Stimulated activated CD8-positive, alpha-beta memory T cell treated with anti-CD3 and anti-CD28 coated beads, Interleukin-15, amount 100 ng/mL, for 24 hours (primary cell): ENCODE results near the gene HSPA12B.
"Not testable (repeated sequence)": the region's sequence is repeated elsewhere in the genome, so short reads cannot be mapped to it uniquely, and the experiment has no call there.

Experiments used
- DNase-seq: peaks from one replicate; pipeline ENCODE4 v3.0.0-alpha.2; 2020; ENCODE audit warnings: low read depth

HSPA12B gene

GRCh38 chr20:3787324-3788014 is 55.0 kb downstream of the HSPA12B start:
- no peak for DNase-seq

- DNase-seq = no peak
Measured at GRCh38 chr20:3788685-3789155, 56.2 kb downstream of the HSPA12B start.

GRCh38 chr20:3789201-3789600 is 56.7 kb downstream of the HSPA12B start:
- DNase-seq = not testable (repeated sequence)

- not testable (repeated sequence) for DNase-seq
Measured at GRCh38 chr20:3794168-3794567, 61.7 kb downstream of the HSPA12B start.

- no peak for DNase-seq
Measured at GRCh38 chr20:3794701-3795420, 62.4 kb downstream of the HSPA12B start.

- peak; percentile 70 for DNase-seq
Measured at GRCh38 chr20:3795511-3796468, 63.3 kb downstream of the HSPA12B start, which contains the start of gene CDC25B. TSS of gene CDC25B (plus strand) at chr20:3796310. CDS start at chr20:3796532, 222 bp downstream.

GRCh38 chr20:3796477-3797225 is 64.2 kb downstream of the HSPA12B start:
- no peak for DNase-seq

- no peak for DNase-seq
Measured at GRCh38 chr20:3797226-3797545, 64.7 kb downstream of the HSPA12B start.

GRCh38 chr20:3797592-3798372 is 65.3 kb downstream of the HSPA12B start:
- DNase-seq = no peak

GRCh38 chr20:3798373-3798768 is 65.9 kb downstream of the HSPA12B start:
- DNase-seq = no peak

- no peak for DNase-seq
Measured at GRCh38 chr20:3798908-3799248, 66.4 kb downstream of the HSPA12B start.

GRCh38 chr20:3800256-3800877 is 67.9 kb downstream of the HSPA12B start:
- DNase-seq = no peak

- DNase-seq = no peak
Measured at GRCh38 chr20:3800878-3801260, 68.4 kb downstream of the HSPA12B start.

- DNase-seq = no peak
Measured at GRCh38 chr20:3801299-3801698, 68.8 kb downstream of the HSPA12B start.

GRCh38 chr20:3801846-3802245 is 69.4 kb downstream of the HSPA12B start:
- no peak for DNase-seq
